Stimulated activated CD8-positive, alpha-beta memory T cell treated with anti-CD3 and anti-CD28 coated beads, Interleukin-2, amount 100 ng/mL, for 1 hour (primary cell): ENCODE results near the gene CCDC57.
"Not testable (repeated sequence)": the region's sequence is repeated elsewhere in the genome, so short reads cannot be mapped to it uniquely, and the experiment has no call there.

Source experiments
- DNase-seq, 2 donors: peaks; one replicate each; pipeline ENCODE4 v3.0.0-alpha.2; 2020; ENCODE audit warnings: low read depth in 2 of 2

CCDC57 gene

DNA sequence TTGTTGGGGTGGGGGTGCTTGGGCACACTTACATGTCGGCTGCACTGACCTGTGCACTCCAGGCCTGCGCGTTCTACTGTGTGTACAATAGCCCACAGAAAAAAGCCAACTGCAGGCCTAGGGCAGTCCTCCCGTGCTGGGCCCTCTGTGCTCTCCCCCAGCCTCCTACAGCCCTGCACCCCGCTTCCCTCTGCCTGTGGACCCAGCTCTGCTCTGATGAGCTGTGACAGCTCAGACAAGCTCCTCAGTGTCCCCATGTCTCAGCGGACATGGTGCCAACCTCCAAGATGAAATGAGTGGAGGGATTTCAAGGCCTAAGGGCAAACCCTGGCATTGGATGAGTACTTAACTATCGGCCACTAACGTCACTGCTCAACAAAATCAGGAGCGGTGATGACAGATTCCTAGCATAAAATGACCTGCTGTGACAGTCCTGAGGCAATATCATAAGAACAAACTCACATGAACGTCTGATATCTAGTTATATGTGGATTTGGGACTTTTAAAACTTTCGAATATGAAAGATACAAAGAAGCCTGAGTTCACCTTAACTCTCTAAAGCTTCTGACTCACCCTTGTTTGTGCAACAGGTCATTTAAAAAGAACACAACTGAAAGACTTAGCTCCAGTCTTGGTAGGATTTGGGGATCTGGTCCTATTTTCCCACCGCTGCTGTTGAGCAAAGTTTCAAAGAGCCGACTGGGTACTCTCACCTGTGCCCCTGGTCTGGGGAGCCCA lies 34.7 kb downstream of the CCDC57 start:
- no peak for DNase-seq

DNA sequence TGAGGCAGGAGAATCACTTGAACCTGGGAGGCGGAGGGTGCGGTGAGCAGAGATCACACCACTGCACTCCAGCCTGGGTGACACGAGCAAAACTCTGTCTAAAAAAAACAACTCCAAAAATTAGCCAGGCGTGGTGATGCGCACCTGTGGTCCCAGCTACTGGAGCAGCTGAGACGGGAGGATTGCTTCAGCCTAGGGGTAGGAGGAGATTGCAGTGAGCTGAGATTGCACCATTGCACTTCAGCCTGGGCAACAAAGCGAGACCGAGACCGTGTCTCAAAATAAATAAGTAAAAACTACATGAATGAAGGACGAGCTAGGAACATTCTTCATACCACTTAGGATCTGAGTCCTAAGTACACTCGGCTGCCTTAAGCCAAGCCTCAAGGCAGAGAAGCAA lies 35.4 kb downstream of the CCDC57 start:
- no peak for DNase-seq

DNA sequence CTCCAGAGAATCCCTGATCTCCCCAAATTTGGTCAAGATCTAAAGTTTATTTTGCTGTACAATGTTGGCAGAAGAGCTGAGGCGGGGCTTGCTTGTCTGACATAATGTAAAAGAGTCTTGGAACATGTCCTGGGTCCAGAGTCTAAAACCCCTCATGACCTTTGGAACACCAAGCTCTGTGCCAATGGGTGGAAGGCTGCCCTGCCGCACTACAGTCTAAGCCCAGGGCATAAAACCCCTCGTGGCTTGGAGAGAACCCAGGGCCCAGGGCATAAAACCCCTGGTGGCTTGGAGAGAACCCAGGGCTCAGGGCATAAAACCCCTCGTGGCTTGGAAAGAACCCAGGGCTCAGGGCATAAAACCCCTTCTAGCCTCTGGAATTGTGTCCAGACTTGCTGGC lies 36.7 kb downstream of the CCDC57 start:
- DNase-seq: no peak

DNA sequence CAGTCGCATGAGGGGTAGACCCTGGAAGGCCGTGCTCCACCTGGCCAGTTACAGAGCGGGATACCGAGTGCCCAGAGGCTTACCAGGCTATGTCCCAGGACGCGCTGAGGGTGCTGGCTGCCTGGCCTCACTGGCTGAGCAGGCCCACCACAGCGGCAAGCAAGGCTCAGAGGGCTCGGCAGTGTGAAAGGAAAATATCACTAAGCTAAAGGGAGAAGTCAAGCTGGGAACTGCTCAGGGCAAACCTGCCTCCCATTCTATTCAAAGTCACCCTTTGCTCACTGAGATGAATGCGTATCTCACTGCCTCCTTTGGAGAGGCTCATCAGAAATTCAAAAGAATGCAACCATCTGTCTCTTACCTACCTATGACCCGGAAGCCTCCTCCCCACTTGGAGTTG lies 37.4 kb downstream of the CCDC57 start:
- DNase-seq: no peak

DNA sequence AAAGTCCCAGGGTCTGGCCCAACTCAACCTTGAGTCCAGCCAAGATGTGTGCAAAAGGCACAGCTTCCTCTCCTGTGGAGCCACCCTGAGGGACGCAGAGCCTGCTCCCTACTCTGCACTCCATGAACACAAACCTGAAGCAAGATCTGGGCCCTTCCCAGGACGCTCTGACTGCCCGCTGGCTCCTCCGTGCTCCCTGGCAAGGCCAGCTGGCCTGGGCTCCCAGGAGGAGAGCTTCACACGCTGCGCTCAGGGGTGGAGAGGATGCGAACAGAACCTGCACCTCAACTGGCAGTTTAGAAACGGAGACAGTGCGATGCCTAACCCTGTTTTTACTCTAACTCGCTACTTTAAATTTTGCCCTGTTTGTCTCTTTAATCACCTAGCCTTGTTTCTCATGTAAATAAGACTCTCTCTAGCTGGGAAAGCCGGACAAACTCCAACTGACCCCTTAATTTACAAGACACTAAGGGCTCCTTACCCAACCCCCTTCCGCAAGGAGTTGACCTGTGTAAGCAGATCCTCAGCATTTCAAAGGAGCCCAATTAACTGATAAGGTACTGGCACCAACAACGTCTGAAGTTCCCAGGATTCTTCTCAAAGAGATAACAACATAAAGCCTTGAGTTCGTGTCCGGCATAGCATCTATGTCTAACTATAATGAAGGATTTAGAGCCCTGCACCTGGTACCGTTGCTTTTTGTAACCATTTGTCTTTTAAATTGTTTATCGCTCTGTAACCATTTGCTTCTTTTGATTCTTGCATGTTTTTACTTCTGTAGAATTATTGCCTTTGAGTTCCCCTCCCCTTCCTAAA lies 38.4 kb downstream of the CCDC57 start:
- DNase-seq: not testable (repeated sequence)

DNA sequence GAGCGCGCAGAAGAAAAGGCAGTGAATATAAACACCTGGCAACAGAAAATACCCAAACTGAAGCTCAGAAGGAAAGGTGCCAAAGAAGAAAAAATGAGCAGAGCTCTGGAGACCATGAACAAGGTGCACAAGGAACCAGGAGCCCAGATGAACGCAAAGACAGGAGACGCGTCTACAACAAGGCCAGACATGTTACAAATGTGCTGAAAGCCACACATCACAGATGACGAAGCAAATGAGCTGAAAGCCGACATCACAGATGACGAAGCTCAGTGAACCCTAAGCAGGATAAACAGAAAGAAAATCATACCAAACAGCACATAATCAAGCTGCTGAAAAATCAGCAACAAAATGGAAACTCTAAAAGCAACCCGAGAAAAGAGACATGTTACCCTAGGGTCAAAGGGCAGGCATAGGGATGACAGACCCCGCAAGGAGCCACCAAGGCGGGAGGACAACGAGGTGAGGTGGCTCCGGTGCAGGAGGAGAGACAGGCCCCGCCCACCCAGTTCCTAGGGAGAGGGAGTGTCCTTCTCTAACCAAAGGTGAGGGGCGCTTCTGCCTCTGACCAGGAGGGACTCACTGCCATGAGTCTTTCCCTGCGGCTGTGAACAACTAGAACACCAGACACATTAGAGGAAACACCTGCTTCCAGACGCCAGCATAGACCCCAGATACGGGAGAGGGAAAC lies 39.1 kb downstream of the CCDC57 start:
- no peak for DNase-seq

DNA sequence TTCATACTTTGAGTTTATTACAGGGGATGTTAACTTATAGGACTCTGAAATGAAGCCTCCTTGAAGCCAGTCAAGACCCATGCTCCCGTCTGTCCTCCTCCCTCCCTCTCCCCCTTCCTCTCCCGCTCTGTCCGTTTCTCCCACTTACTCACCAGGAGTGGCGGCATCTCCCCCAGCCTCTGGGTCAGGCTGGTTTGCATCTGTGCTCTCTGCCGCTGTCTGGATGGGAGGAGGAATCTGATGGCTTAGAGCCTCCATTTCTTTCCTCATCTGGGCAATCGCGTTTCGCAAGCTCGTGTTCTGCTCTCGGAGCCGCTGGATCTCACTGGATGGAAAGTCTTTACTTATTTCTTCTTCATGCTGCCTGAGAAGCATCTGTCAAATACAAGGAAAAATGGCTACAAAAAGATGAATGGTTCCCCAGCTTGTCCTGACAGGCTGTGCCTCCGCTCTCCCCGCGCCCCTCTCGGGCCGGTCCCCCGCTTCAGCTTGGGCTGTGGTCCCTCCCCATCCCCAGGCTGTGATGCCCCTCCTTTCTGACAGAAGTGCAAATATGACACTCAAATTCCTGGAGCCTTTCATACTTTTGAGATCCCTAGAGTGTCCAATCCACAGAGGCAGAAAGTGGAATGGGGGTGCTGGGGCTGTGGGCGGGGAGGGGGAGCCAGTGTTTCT lies 40.0 kb downstream of the CCDC57 start:
- DNase-seq: no peak

DNA sequence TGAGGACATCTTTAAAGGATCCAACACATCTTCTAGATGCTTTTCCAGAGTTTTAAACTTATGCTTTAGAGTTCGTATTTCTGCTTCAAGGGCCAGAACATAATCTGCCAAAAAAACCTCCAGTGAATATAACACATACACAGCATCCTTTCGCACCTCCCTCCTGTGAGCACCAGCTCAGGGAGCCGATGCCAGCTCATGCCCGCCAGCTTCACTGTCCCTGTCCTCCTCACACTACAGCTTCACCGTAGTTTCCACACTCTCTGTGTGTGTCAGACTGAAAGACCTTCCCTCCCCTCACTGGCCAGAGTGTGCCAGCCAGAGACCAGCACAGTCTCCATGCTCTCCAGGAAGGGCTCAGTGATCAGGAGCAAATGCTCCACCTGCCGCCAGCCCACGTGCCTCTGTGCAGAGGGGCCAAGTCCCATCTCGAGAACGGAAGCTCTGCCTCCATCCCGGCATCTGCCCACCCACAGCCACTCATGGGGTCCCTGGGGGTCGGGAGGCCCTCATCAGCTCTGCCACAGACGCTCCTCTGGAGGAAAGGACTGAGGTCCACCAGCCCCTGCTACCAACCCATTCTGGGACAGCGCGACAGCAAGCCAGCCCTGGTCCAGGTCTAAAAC lies 40.8 kb downstream of the CCDC57 start:
- no peak for DNase-seq

DNA sequence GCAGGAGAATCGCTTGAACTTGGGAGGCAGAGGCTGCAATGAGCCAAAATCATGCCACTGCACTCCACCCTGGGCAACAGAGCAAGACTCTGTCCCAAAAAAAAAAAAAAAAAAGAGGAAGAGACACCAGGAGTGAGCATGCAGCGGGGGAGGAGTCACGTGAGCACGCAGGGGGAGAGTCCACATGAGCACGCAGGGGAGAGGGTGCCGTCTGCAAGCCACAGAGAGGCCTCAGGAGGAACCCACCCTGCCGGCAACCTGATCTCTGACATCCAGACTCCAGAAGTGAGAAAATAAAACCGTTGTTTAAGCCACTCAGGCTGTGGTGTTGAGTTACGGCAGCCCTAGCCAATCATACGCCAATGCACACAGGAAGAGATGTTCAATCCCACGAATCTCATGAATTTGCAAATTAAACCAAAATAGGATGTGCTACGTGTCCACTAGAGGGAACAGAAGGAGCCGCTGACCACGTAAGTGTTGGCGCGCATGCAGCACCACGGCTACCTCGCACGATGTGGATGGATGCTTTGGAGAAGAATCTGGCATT lies 42.2 kb downstream of the CCDC57 start:
- DNase-seq: no peak

DNA sequence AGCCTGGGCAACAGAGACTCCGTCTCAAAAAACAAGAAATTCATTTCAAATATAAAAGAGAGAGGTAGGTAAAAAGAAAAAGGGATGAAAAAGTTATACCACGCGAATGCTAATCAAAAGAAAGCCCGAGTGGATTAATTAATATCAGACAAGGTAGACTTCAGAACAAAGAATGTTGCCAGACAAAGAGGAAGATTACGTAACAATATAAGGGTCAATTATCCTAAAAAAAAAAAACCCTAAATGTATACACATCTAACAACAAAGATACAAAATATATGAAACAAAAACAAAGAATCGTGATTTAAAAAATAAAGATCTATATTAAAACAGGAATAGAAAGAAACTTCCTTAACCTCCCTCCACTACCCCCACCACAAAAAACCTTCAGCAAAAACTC lies 44.1 kb downstream of the CCDC57 start:
- DNase-seq: no peak

DNA sequence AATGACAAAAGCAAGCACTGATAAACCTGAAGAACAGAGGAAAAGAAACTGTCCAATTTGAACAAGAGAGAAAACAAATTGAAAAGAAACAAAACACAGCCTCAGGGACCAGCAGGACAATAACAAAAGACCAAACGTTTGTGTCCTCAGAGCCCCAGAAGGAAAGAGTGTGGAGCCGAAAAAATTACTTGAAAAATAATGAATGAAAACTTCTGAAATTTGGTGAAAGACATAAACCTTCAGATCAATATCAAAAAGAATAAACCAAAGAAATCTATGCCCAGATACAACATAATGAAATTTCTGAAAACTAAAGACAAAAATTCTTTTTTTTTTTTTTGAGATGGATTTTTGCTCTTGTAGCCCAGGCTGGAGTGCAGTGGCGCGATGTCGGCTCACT lies 45.6 kb downstream of the CCDC57 start:
- DNase-seq: no peak

DNA sequence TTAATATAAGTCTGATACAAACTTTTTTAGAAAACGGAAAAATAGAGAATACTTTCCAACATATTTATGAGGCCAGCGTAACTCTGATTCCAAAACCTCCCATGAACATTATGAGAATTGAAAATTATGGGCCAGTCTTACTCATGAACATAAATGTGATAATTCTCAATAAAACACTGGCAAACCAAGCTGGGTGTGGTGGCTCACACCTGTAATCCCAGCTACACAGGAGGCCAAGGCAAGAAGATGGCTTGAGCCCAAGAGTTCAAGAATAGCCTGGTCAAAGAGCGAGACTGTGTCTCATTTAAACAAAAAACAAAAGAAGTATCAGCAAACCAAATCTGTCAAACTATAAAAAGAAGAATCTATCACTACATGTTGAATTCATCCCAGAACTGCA lies 47.8 kb downstream of the CCDC57 start:
- DNase-seq: no peak

DNA sequence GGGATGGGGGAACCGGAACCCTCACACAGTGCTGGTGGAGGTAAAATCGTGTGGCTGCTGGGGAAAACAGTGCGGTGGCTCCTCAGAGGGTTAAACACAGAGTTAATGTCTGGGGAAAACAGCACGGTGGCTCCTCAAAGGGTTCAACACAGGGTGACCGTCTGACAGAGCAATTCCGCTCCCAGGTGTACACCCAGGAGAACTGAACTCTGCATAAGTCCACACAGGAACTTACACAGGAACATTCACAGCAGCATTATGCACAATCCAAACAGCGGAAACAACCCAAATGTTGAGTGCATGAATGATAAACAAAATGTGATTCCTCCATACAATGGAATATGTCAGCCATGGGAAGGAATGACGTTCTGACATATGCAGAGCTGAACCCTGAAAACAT lies 51.4 kb downstream of the CCDC57 start:
- DNase-seq: no peak

DNA sequence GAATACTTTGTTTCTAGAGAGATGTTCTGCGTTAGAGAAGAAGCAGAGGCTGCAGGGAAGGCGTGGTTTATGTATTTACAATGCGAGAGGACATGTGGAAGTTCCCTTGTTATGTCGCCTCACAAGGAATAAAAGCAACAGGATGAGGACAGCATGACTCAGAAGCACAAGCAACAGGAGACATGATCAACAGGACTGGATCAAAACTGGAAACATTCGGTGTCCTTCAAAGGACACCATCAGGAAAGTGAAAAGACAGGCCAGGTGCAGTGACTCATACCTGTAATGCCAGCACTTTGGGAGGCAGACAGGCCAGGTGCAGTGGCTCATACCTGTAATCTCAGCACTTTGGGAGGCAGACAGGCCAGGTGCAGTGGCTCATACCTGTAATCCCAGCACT lies 52.6 kb downstream of the CCDC57 start:
- DNase-seq: no peak

DNA sequence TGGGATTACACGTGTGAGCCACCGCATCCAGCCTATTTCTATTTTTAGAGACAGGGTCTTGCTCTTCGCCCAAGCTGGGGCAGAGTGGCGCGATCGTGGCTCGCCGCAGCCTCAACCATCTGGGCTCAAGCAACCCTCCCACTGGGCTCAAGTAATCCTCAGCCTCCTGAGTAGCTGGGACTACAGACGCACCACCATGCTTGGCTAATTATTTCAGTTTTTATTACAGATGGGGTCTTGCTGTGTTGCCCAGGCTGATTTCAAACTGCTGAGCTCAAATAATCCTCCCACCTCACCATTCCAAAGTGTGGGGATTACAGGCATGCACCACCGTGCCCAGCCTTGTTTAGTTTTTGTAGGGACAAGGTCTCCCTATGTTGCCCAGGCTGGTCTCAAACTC lies 53.8 kb downstream of the CCDC57 start:
- DNase-seq: no peak

DNA sequence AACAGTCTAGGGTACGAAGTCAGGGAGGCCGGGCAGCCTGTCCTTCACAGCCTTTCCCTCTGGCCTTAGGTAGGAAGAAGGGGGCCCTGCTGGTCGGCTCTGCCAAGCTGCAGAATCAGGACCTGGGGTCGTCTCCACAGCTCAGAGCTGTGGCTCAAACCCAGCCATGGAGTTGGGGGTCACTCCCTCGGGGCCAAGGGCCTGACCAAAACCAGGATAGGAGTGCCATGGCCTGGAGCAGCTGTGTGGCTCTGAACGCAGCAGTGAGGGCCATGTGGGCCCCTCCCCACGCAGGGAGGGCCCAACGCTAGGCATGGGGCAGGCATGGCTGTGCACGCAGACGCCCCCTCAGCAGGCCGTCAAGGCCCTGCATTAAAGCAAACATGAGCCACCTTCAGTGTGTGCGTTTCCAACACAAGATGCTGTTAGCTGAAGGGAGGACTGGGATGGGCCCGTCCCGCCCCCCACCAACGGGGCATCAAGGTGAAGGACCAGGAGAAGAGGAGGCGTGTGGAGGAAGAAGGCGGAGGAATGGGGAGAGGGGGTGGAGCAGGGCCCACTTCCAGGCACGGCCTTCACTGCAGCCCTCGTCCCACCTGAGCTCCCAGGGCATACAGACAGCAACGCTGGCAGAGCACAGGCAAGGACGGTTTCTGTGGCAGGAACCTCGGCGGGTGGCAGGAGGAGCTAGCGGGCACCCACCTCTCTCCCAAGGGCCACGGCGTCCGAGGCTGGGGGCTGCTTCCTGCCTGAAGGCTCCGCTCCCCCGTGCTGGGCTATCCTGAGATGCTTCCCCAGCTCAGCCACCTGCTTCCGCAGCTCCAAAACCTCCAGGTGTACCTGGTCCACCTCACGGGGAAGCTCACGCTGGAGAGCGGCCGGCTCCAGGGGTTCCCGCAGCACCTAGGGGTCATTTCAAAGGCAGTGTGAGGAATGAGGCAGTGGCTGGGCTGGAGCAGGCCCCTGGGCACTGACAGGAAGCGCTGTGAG lies 55.3 kb downstream of the CCDC57 start:
- no peak for DNase-seq

DNA sequence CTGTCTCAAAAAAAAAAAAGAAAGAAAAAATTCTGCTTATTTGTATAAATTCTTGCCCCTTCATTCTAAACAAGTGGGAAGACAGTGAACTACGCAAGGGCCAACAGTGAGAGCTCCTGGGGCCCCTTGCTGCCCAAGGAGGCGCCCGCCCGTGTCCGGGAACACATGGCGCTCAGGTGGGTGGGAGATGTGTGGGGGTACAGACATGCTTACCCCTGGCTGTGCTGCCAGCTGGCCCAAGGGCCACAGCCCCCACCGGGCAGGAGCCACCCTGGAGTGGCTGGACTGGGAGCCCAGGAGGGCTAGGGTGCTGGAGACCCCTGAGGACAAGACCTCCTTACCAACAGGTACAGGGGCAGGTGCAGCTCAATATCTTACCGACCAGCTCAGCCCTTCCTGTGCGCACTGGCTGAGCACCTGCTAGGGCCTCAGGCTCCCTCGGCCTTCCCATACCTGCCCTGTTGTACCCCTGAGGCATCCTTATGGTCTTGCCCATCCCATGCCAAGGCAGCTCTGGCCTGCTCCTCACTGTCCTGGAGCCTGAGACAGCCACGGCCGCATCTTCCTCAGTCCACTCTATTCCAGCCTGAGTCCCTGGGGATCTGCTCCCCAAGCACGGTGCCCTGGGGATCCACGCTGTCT lies 56.2 kb downstream of the CCDC57 start:
- no peak for DNase-seq

DNA sequence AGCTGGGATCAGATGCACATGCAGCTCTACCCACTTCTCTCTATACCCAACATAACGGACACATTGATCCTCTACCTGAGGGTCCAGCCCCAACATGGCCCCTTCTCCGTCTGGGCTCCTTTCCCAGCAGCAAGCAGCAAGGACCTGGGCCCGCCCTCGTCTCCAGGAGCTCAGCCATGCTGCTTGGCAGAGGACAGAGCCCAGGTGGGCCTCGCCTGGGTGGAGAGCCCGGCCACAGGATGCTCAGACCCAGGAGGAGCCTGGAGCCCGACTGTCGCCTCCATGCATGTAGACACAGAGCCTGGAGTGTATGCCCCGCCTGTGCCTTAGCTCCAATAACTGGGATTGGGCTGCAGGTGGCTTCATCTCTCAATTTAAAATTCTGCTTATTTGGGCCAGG lies 57.0 kb downstream of the CCDC57 start:
- DNase-seq: no peak

DNA sequence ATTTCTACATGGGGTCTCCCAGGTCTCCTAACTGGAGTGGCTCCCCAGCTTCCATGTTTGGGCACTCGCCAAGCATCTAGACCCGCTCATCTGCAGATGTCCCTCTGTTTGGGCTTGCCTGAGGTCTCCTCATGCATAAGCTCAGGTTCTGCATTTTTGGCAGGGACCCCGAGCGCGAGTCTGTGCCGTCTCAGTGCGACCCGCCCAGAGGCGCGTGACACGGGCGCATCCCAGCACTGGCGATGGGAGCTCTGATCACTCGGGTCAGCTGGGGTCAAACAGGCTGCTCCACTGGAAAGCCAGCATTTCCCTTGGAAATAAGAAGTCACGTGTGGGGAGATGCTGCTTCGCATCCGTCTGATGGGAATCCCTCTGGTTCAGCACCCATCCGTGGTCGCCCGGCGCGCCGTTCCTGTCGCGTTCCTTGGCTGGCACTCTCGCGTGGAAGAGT lies 57.7 kb downstream of the CCDC57 start:
- no peak for DNase-seq
